Thoracic aorta (tissue), 2 donors: Measurements from ENCODE around the gene PKD1. TPM values are rescaled to one million over a fixed set of nuclear protein-coding genes. Genes with fewer than 3 reads are reported as not detected.
"Not testable (repeated sequence)": the region's sequence is repeated elsewhere in the genome, so short reads cannot be mapped to it uniquely, and the experiment has no call there.

Experiments used
- ATAC-seq: fragments of 150-250 bp; one replicate; pipeline ENCODE4 v1.8.0; 2017; ENCODE audit warnings: low read depth; ENCODE audit not compliant: insufficient number of reproducible peaks, low FRiP score
- DNase-seq: peaks from one replicate; pipeline ENCODE4 v3.0.0-alpha.2; 2020; ENCODE audit warnings: low spot score
- H3K27ac ChIP-seq, 2 donors: fragments of 200-600 bp; sonication (generic); 1 replicate in 1 of 2; 2 replicates in 1 of 2; pipeline ENCODE4 v1.5.1; 2016; ENCODE audit warnings: mild to moderate bottlenecking in 2 of 2, moderate library complexity in 2 of 2
- H3K27me3 ChIP-seq: fragments of 200-600 bp; sonication (generic); replicated peaks from 2 replicates; pipeline ENCODE4 v1.6.0; 2016; ENCODE audit warnings: mild to moderate bottlenecking; ENCODE audit not compliant: insufficient read depth
- H3K36me3 ChIP-seq: fragments of 200-600 bp; sonication (generic); one replicate; pipeline ENCODE4 v1.5.1; 2016
- H3K4me1 ChIP-seq, 2 donors: fragments of 200-600 bp; sonication (generic); 1 replicate in 1 of 2; 2 replicates in 1 of 2; pipeline versions ENCODE4 v1.5.1 to v1.6.0; 2016; ENCODE audit warnings: low read depth in 2 of 2, mild to moderate bottlenecking in 1 of 2; ENCODE audit not compliant: control insufficient read depth in 1 of 2
- H3K4me3 ChIP-seq: fragments of 200-600 bp; sonication (generic); 2 replicates; pipeline ENCODE4 v1.5.1; 2016; ENCODE audit warnings: mild to moderate bottlenecking
- H3K9me3 ChIP-seq: fragments of 200-600 bp; sonication (generic); 2 replicates; pipeline ENCODE4 v1.5.1; 2016
- total RNA-seq, 2 donors: library from RNA; depleted of rRNA; stranded (reverse); fragments of >200 nt; gene quantifications; one replicate each; pipeline versions ENCODE4 v1.1.0 to v1.2.3, GENCODE V29; 2016
- TF ChIP-seq, protein P1 (sequence below): fragments of 200-600 bp; sonication (generic); IDR thresholded peaks from one replicate; pipeline ENCODE4 v1.5.1; 2019; ENCODE audit warnings: antibody characterized with exemption

Gene PKD1
- total RNA-seq, 2 donors from 2014 or later, result 838 to 1,071 TPM

DNA sequence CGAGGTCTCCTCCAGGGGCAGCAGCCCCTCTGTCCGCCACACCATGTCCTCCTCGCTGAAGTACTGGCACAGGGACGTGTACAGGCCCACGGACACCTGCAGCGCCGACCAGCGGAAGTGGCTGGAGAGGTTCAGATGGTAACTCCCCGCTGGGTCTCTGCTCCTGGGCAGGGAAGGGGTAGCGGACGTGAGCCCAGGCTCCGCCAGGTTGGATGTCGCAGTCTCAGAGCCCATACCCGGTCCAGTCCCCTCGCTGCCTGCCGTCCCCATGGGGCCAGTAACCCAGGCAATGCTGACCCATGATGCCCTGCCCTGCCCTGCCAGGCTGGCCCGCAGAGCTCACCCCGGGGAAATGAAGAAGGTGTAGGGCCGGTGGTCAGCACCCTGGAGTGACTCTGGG is 33.2 kb downstream of the PKD1 start:
- DNase-seq (no peak), ATAC-seq (no peak)
- H3K27me3 ChIP-seq, result no peaks in the 10 kb centered on the region
- TF ChIP-seq, protein P1, sequence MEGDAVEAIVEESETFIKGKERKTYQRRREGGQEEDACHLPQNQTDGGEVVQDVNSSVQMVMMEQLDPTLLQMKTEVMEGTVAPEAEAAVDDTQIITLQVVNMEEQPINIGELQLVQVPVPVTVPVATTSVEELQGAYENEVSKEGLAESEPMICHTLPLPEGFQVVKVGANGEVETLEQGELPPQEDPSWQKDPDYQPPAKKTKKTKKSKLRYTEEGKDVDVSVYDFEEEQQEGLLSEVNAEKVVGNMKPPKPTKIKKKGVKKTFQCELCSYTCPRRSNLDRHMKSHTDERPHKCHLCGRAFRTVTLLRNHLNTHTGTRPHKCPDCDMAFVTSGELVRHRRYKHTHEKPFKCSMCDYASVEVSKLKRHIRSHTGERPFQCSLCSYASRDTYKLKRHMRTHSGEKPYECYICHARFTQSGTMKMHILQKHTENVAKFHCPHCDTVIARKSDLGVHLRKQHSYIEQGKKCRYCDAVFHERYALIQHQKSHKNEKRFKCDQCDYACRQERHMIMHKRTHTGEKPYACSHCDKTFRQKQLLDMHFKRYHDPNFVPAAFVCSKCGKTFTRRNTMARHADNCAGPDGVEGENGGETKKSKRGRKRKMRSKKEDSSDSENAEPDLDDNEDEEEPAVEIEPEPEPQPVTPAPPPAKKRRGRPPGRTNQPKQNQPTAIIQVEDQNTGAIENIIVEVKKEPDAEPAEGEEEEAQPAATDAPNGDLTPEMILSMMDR, result no peak
- H3K4me3 ChIP-seq, result no peak overlapping the region
- no peaks in the 10 kb centered on the region for H3K4me1 ChIP-seq
- H3K36me3 ChIP-seq, result peaks cover 65% of the 10 kb centered on the region
- H3K9me3 ChIP-seq, result no peaks in the 10 kb centered on the region
- H3K27ac ChIP-seq, result no peak overlapping the region

DNA sequence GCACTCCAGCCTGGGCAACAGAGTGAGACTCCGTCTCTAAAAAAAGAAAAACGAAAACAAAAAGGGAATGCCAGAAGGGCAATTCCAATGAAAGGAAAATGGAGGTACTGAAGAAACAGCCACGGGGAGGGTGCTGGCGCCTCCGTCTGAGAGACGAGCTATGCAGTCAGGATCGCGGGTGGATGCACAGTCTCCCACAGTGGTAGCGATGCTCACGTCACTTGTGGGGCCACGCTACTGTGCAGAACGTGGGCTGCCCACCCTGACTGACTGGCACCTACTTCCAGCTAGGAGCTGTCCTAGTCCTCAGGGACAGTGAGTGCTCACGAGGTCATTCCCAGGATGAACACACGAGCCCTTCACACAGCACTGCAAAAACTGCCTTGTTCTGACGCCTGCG is 34.1 kb downstream of the PKD1 start:
- H3K27me3 ChIP-seq, H3K4me3 ChIP-seq, DNase-seq, ATAC-seq, H3K27ac ChIP-seq, H3K4me1 ChIP-seq, H3K9me3 ChIP-seq: not testable (repeated sequence)
- peaks cover 67% of the 10 kb centered on the region for H3K36me3 ChIP-seq

DNA sequence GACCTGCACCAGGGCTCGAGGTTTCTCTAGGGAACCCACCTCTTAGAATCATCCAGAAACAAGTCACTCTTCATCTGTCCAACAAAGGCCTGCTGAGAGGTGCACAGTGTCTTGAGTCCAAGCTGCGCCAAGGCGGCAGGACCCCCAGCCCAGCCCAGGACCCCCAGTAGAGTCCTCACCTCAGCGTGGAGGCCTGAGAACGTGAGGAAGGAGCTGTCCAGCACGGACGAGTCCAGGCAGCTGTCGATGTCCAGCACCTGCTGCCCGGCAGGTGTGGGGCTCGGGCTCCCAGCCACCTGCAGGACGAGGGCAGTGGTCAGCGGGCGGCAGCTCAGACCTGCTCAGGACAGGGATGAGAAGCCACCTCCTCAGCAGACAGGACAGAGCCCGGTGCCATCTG is 38.0 kb downstream of the PKD1 start:
- not testable (repeated sequence) for H3K4me1 ChIP-seq, ATAC-seq, H3K27ac ChIP-seq, H3K27me3 ChIP-seq, H3K9me3 ChIP-seq, H3K4me3 ChIP-seq, DNase-seq
- peaks cover 84% of the 10 kb centered on the region for H3K36me3 ChIP-seq

DNA sequence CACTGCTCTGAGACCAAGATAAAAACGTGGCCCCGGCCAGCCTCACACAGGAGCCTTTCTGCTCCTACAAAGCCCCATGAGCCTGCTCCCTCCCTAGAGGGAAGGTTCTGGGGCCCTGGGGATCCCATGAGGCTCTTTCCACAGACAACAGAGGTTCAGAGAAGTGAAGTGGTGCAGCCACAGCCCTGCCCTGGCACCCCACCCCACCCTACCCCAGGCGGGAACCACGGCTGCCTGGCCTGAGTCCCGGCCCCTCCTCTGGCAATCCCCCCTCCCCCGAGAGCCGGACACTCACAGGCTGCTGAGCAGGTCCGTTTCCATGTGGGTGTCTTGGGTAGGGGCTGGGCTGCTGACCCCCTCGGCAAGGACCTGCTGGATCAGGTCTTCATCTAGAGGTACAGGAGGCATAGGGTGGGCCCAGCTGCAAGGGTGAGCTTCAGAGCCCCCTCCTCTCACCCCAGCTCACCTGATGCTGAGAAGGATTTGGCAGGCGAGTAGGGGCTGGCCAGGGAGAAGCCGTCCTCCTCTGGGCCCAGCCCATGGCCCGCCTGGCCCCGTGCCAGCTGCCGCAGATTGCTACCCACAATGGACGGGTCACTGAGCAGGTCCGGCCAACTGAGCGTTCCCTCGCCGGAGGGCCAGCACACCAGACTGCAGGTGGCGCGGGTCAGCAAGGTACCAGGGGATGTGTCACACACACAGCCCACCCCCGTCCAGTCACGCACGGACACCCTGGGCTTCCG is 38.7 kb downstream of the PKD1 start:
- ATAC-seq, result no peak
- Histone ChIP-seq H3K27me3 (no peaks in the 10 kb centered on the region), H3K27ac (no peak overlapping the region), H3K4me3 (no peak overlapping the region), H3K9me3 (no peaks in the 10 kb centered on the region), H3K4me1 (no peaks in the 10 kb centered on the region), H3K36me3 (peaks cover 87% of the 10 kb centered on the region)
- TF ChIP-seq, protein P1, result no peak
- no peak for DNase-seq

DNA sequence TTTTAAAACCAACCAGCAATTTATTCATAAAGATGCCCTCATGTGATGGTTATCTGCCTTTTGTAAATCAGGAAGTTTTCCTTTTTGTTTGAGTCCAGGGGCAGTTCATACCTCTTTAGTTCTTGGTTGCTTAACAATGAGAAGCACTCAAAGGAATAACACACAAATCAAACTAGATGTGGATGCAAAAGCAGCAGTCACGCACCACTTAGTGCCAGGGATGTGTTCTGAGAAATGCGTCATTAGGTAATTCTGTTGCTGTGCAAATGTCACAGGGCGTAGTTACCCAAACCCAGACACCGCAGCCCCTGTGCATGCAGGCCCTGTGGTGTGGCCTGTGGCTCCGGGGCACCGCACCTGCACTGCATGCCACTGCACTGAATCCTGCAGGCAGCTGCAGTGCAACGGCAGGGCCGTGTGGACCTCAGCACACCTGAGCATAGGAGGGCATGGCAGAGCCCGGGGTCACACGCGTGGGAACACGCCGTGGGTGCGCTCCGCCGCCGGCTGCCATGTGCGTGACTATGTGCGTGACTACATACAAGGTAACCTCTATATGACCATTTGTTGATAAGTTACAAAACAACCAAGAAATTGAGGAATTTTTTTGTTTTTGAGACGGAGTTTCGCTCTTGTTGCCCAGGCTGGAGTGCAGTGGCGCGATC is 39.6 kb downstream of the PKD1 start:
- no peaks in the 10 kb centered on the region for H3K27me3 ChIP-seq
- peaks cover 85% of the 10 kb centered on the region for H3K36me3 ChIP-seq
- TF ChIP-seq, protein P1, result no peak
- H3K4me3 ChIP-seq, result no peak overlapping the region
- H3K27ac ChIP-seq, result no peak overlapping the region
- H3K4me1 ChIP-seq, result no peaks in the 10 kb centered on the region
- ATAC-seq (no peak), DNase-seq (no peak)
- H3K9me3 ChIP-seq, result no peaks in the 10 kb centered on the region

DNA sequence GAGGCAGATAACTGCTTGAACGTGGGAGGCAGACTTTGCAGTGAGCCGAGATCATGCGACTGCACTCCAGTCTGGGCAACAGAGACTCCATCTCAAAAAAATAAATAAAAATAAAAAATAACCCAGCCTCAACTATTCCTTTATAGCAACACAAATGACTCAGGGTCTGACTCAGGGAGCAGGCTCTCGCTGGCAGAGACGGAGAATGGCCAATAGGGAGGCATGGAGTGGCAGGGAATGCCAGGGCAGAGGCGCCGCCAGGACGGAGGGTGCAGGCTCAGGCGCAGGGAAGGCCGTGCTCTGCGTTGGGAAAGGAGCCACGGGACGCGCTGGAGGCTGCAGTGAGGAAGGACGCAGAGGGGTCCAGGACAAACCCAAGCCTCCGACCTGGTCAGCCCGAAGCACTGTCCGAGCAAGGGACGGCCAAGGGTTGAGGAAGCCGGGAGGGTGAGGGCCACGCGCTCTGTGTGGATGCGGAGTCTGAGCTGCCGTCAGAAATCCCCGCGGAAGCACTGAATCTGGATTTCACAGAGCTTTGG is 40.3 kb downstream of the PKD1 start:
- no peak overlapping the region for H3K4me3 ChIP-seq
- TF ChIP-seq, protein P1, result no peak
- ATAC-seq (peak; percentile 72), DNase-seq (no peak)
- no peaks in the 10 kb centered on the region for H3K4me1 ChIP-seq
- peak overlapping the region in 1 of 2 donors; percentile 68 for H3K27ac ChIP-seq
- no peaks in the 10 kb centered on the region for H3K9me3 ChIP-seq
- no peaks in the 10 kb centered on the region for H3K27me3 ChIP-seq
- peaks cover 84% of the 10 kb centered on the region for H3K36me3 ChIP-seq
